ENCODE data around the gene PSD.
A peak's percentile ranks its signal among the peaks of the same experiment; 100 is the strongest.

PSD gene

DNA sequence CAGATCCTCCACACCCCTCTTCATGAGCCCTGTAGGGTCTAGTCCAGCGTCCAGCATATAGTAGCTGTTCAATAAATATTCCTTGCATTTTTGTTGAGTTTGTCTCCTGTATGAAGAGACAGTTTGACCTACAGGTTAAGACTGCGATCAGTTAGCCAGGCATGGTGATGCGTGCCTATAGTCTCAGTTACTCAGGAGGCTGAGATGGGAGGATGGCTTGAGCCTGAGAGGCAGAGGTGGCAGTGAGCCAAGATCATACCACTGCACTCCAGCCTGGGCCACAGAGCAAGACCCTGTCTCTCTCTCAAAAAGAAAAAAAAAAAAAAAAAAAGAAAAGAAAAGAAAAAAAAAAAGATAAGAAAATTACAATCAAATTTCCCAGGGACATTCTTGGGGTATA lies 18.9 kb upstream of the PSD start:
- no peak for DNase-seq

DNA sequence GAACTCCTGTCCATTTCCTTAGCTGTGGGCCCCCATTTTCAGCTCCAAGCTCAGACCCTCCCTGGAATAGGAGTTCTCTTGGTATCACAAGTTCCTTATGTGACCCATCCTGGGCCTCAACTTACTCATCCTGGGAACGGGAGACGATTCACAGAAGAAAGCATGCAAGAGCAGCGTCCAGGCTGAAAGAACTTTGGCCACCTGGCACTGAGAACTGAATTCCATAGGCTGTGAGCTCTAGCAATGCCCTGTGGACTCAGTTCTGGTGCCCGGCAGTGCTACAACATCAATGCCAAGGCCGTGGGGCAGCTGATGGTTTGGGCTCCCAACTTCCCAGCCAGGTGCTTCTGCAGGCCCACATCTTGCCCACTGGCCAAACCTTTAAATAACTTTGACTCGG lies 17.7 kb upstream of the PSD start:
- DNase-seq, result no peak

DNA sequence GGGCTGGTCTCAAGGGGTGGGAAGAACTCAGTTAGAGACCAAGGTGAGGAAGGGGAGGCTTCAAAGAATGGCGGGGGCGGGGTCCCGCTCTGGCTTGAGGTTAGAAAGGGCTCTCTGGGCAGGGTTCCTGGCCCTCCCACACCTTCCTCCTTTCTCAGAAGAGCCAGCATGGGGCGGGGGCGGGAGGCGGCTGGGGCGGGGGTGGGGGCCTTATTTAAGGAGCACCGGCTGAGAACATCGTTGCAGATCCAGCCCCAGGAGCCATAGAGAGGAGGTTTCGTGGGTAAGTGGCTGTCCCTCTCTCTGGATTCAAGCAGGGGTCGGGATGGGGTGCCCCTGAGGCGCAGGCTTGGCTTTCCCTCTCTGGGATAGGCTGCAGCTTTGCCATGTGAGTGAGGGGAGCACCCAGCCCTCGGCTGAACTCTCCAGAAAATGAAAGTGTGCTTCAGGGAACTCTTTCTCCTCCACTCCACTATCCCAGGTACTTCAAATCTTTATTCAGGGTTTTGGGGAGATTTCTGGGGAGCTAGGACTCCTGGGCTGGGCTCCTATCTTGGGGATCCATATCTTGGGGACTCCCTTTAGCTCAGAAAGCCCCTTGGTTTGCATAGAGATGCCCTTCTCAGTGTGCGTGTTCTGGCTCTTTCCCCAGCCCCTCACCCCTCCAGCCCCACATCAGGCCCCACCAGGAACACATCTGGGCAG lies 17.1 kb upstream of the PSD start:
- DNase-seq, result no peak

DNA sequence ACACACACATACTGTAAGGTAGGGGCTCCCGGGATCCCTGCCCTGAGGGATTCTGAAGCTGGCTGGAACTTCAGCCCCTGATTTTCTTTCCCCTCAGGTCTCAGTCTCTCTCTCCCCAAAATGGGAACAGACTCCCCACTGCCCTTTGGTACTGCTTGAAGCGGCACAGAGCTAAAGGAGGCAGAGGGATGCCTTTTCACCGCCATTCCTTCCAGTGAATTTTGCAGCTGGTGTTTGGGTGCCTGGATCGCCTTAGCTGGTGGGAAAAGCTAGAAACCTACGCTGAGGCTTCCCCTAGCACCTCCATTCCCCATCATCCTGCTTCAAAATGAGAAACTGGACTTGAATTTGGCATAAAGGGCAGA lies 16.5 kb upstream of the PSD start:
- no peak for DNase-seq

DNA sequence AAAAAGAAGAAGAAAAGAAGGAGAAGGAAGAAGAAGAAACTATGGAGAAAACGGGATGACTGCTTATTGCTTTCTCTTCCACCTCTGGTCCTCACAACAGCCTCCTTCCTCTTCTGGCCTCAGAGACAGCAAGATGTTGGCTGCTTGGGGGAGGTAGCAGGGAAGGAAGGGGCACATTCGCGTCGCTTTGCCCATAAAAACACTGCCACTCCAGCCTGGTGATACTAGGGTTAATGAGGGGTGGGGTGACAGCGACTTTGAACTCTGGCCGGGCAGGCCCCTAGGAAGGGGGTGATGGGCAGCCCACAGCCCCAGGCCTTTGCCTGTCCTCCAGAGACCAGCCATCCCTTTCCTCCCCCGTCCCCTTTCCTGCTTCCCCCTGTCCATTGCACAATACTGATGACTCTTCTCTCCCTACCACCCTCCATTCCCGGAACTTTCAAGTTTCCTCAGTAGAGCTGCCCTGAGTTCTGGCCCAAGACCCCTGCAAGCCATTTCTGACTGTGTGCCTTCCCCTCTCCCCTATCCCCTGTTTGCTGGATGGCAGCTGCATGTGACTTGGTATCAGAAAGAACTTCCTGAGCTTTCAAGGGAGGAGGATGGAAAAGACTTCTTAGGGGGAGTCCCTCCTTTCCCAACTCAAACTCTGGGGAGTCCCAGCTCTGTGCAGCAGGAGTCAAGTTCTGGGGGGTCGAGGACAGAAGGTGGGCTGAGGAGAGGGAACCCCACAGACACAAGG lies 16.0 kb upstream of the PSD start:
- no peak for DNase-seq

DNA sequence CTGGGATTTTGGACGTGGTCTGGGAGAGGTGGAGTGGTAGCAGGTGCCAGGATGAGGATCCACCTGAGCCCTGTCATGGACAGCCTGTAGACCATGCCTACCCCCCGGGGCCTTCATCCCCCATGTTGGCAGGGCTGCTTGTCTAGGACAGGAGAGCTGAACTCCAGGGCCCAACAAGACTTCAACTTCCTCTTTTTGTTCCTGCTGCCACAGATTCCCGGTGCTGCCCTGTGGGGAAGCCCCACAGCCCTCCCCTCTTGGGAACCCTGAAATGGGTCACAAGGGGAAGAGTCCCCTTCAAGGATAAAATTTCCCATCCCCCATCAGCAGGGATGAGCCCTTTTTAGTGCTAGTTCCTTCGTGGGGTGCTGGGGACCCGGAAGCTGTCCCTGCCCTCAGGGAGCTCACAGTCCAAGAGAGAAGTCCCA lies 15.0 kb upstream of the PSD start:
- no peak for DNase-seq

DNA sequence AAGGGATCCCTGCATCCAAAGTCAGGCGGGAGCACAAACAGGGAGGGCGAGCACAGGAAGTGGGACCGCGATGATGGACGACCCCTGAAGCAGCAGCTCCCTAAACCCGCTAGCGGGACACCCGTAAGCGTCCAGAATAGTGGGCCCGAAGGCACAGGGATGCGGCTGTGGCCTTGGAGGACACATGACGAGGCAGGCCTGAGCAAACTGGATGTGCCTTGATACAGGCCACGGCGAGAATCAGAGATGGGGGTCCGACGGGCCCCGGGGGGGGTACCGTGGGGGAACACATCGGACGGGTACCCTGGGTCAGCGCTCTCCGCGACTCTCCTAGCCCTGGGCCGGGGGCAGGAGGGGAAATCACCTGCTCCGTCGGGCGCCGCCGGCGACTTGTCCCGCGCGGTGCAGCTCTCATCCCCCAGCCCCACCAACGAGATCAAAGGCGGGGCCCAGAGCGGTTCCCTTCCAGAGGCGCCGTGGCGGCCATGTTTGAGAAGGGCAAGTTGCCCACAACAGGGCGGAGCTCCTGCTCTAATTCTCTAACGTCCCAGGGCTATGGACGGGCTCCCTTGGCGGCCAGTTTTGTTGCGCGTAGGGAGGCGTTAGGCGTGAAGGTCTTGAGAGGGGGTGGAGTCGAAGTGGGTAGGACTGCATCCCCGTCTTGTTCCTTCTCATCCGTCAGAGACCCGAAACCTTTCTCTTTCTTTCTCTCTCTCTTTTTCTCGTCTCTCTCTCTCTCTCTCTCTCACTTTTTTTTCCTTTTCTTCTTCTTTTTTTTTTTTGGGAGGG lies 13.8 kb upstream of the PSD start, which contains the start of gene CUEDC2:
TSS of gene CUEDC2 (minus strand) at position 413 of the 789 bp plus-strand sequence. CDS start 7,386 bp downstream, outside the sequence.
- peak; percentile 98 for DNase-seq

DNA sequence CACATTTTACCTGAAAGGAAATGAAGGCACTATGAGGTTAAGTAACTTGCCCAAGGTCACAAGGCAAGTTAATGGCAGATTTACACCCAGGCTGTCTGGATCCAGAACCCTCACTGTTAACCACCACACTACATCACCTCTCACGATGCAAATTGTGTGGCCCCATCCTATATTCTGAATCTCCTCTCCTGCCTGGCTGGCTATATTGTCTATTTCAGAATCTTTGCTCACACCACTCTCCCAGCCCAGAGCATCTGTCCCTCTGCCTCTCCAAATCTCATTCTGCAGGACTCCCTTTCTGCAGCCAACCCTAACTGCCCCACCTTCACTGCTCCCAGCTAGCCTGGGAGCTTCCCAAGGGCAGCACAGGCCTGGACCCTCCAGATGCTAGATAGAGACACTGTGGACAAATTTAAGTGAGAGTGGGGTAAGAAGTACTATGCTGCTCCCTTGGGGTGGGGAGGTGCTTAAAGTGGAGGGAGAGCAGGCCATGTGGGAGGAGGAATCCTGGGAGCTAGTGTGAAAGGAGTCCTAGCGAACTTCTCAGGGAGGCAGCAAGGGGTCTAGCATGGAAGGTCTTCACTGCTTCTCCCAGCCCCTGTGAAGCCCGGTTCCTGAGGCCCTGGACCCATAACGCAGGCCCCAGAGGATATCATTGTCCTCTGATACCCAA lies 13.0 kb upstream of the PSD start:
- no peak for DNase-seq

DNA sequence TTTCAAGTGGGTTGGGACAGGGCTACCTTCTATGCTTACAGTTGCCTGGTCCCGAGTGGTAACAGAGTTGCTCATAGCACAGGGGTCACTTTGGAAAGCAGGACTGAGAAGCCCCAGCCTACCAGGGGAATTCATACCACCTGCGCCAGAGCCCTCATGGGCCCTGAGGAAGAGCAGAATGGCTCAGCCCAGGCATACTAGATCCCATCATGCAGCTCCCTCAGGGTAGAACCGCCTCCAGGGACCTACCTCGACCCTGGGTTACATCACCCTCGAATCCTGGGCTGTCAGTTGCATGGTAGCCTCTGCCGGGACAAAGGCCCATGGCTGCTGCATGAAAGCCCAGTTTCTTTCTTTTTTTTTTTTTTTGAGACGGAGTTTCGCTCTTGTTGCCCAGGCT lies 10.9 kb upstream of the PSD start:
- DNase-seq, result no peak

DNA sequence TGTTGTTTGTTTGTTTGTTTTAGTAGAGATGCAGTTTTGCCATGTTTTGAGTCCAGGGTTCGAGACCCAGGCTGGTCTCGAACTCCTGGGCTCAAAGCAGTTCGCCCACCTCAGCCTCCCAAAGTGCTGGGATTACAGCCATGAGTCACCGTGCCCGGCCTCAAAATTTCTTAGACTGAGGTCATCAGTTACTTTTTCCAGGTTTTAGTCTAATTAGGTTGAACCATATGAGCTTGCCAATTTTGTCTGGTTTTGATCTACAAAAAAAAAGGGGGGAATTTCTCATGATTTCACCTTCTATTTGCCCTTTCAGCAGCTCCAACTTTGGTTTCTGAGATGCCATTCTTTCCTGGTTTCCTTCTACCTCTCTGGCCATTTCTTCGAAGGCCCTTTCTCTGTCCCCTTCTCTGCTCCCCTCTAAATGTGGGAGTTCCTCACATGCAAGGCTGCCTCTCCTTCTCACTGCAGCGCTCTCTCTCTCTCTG lies 8.3 kb upstream of the PSD start:
- DNase-seq, result no peak

DNA sequence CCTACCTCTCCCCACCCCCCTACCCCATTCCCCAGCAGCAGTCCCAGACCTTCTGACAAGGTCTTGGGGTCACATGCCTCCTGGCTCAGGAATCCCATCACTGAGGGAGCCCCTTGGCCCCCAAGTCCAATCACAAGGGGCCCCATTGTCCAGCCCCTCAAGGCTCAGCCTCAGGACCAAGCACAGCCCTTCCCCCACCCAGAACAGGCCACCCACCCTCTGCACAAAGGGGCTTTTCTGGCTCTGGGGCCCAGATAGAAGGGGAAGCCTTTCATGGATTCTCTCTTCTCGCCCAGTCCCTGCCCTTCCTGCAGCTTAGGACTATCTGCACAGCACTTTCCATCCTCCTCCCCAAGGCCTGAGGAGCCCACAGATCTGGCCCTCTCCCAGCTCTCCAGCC lies 6.9 kb upstream of the PSD start:
- no peak for DNase-seq

DNA sequence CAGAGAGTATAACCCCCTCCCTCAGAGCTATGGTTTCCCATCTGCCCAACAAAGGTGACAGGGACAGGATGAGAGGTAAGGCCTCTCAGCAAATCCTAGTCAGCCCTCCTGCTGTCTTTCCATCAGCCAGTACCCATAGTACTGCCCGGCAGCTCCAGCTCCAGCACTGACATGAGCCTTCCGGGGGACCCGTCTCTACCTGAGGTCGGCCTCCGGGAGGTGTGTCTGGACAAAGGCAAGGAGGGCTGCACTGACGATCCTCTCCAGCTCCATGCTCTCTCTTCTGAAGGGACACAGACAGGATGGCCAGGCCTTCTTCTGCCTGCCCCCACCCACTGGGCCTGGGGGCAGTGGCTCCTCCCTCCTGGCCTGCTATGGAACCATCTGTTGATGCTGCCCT lies 6.3 kb upstream of the PSD start:
- DNase-seq, result no peak

DNA sequence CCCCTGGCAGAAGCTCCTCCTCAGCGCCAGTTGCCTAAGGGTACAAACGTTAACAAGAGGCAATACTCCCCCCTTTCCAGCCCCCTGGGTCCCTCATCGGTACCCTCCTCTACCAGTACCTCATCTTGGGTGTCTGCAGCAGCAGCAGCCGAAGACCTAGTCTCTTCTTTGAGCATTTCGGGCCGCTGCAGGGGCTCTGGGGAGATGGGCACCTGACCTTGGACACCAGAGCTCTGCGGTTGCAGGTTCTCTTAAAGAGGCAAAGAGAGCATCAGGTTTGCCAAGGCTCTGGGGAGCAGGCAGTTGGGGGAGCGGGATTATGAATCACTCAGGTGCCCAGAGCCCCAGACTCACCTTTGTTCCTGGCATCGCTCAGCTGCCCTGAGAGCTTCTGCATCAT lies 5.6 kb upstream of the PSD start:
- no peak for DNase-seq

DNA sequence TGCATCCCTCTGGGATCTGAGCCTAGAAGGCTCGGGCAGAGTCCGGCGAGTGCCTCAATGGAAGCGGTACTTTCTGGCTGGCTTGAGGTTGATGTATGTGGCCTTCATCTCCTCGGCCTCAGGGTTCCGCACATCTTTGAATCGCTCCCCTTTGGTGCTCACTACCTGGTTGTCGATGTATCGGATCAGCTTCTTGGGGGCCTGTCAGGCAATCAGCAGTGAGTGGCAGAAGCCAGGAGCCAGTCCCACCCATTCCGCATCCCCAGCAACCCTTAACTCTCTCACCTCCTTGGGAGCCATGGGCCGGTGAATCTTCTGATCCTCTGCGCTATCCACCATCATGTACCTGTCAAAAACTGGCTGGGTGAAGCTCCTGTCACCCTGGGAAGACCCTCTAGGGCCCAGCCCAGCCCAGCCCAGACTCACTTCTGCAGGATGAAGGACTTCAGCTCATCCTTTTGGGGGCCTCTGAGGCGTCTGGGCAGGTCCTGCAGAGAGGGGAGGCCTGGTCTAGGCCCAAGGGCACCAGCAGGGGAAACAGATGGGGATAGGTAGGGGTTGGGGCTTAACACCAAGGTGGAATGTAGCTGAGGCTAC lies 4.9 kb upstream of the PSD start:
- DNase-seq, result no peak

DNA sequence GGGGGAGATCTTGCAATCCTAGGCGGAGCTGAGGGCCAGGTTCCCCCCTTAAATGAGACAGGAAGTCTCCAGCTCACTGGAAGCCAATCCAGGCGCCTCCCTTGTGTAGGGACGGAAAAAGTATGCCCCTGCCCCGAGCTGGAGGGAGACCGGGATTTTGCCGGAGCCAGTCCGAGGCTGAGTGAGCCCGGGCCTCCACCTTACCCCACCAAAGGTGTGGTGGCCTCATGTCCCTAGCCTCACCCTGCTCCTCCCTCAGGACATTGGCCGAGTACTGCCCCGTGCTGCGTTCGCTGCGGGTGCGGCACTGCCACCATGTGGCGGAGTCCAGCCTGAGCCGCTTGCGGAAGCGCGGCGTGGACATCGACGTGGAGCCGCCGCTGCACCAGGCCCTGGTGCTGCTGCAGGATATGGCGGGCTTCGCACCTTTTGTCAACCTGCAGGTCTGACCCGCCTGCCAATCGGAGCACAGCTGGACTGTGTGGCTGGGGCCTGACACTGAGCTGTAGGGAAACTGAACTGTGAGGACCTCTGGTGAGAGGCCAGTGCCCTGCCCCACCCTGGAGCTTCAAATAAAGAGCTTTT lies 4.1 kb upstream of the PSD start:
- peak; percentile 82 for DNase-seq

DNA sequence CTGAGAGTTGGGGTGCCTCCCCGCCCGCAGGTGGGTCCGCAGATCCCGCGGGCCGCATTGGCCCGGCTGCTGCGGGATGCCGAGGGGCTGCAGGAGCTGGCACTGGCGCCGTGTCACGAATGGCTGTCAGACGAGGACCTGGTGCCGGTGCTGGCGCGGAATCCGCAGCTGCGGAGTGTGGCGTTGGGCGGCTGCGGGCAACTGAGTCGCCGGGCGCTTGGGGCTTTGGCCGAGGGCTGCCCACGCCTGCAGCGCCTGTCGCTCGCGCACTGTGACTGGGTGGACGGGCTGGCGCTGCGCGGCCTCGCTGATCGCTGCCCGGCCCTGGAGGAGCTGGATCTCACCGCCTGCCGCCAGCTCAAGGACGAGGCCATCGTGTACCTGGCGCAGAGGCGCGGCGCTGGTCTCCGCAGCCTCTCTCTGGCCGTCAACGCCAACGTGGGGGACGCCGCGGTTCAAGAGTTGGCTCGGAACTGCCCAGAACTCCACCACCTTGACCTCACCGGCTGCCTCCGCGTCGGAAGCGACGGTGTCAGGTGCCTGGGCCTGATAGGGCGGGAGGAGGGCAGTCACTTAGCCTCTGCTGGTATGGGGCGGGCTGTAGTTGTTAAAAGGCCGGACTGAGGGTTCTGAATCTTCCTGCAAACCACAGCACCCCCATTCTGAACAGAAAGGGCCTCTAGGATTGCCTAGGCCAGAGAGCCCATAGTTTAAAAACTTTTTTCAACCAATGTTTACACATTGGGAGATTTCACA lies 3.4 kb upstream of the PSD start:
- no peak for DNase-seq

DNA sequence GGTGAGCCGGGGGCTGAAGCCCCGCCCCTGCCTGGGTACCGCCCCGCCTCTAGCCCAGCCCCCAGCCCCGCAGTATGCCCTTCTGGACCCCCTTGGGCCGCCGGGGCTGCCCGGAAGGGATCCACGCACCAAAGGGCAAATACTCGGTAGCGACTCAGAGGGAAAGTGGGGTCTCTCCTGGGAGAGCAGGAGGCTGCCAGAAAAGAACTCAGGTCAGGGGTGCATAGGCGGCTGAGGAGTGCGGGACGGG lies 2.8 kb upstream of the PSD start:
- no peak for DNase-seq

DNA sequence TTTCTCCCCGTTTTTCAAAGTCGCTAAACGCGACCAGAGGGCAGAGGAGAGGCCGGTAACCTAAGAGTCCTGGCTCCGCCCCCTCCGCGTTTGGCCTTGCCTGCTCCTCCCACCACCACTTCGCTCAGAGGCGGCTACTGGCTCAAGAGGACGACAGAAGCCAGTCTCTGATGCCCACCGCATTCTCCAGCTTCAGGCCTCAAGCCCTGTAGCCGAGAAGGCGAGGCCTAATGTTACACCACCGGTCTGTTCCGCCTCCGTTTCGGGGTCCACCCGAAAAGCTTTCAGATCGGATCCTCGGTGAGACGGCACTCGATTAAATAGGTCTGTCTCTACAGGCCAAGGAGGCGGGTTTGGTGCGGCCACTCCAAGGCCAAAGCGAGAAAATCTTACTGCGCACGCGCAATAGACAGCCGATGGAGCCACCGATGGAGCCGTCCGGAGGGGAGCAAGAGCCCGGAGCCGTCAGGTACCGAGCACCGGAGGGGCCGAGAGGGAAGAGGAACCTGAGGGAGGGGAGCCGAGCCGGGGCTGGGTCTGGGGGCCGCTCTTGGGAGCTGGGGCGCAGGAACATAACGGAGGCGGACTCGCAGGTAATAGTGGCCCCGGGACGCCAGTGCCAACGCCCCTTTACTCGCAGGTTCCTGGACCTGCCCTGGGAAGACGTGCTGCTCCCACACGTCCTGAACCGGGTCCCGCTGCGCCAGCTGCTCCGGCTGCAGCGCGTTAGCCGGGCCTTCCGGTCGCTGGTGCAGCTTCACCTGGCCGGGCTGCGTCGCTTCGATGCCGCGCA lies 2.3 kb upstream of the PSD start, which contains the start of gene FBXL15:
TSS of gene FBXL15 (plus strand) at position 123 of the 793 bp plus-strand sequence. CDS start at position 417, 294 bp downstream.
- peak; percentile 98 for DNase-seq

DNA sequence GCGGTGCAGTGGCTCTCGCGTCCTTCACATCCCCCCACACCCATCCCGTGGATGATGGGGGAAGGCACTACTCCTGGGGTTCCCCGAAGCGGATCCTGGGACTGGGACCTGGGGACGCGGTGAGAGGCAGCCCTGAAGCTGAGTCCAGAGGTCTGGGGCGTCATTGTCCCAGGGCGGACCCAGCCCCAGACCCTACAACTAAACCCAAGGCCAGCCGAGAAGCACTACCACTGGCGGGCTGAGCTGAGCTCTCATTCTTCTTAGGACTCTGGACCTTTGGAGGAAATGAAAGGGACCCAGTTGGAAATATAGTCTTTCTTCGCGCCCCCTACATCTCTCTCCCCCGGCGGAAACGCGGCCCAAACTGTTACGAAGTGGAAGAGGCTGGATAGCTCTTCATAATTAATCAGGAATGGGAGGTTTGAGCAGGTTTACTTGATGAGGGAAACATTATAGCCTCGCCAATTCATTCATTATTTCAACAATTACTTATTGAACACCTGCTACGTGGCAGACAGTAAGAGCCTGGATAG lies 1.7 kb upstream of the PSD start:
- DNase-seq, result no peak
